Fibroblast of skin of scalp (primary cell): Measurements from ENCODE around the gene EPSTI1.
"Not testable (repeated sequence)": the region's sequence is repeated elsewhere in the genome, so short reads cannot be mapped to it uniquely, and the experiment has no call there.

ENCODE experiments used
- DNase-seq: peaks from one replicate; pipeline ENCODE4 v3.0.0-alpha.2; 2013

Gene EPSTI1

GRCh38 chr13:42891591-42891990 is 100.5 kb downstream of the EPSTI1 start:
- DNase-seq, result no peak

DNA sequence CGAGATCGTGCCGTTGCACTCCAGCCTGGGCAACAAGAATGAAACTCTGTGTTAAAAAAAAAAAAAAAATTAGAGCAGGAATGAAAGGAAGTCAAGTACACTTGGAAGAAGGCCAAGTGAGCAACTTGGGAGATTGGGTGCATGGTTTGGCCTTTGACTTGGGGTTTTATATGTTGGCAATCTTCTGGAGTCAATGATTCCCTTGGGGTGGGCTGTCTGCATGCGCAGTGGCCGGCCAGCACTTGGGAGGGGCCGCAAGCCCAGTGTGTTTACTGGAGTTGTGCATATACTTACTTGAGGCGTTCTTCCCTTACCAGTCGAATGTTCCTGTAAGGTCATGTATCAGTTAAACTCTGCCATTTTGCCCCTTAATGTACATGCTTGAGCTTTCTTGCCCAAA is 106.7 kb downstream of the EPSTI1 start:
- no peak for DNase-seq

- peak; percentile 90 for DNase-seq
These were observed 108.1 kb downstream of the EPSTI1 start for GRCh38 chr13:42883771-42884467.

GRCh38 chr13:42883142-42883541 is 108.9 kb downstream of the EPSTI1 start:
- DNase-seq, result no peak

- no peak for DNase-seq
These were observed 111.9 kb downstream of the EPSTI1 start for GRCh38 chr13:42880056-42880605.

DNA sequence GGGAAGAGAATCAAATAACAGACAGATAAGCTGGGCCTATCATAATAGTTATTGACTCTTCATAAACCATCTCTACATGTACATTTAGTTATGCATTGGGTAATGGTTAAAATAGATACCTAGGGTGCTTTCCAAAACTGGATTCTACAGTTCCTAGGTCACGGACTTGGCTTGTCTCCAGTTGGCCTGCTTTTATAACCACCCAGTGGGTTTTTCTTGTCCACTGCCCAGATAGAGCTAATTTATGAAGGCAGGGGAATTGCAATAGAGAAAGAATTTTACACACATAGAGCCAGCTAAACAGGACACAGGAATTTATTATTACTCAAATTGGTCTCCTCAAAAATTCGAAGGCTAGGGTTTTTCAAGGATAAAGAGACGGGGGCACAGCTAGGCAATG is 113.3 kb downstream of the EPSTI1 start:
- DNase-seq, result peak; percentile 72

DNA sequence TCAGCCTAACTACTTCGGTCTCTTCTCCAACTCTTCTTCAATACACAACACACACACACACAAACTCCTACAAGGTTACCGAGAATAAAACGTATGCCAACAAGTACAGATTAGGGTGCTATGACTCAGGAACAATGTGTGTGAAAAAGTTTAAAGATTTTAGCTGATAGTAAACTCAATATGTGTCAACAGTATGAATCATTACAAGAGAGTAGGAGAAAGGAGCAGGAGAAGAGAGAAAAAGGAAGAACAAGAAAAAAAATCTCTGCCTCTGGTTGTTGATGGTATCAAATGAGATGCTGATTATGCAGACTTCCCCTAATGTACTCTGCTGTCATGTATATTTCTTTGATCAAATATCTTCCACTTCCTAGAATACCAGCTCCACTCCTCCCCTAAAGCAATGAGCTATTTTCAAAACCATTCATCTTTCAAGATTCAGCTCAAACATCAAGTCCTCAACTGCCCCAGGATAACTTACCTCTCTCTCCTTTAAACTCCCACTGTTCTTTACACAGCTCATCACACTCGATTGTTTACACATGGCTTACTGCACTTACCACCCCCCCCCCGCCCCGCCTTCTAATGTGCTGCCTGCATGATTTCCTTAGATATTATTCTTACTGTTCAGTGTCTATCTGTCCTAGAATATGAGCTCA is 115.0 kb downstream of the EPSTI1 start:
- DNase-seq, result peak; percentile 59

- no peak for DNase-seq
These were observed 115.7 kb downstream of the EPSTI1 start for GRCh38 chr13:42876270-42876714.

DNA sequence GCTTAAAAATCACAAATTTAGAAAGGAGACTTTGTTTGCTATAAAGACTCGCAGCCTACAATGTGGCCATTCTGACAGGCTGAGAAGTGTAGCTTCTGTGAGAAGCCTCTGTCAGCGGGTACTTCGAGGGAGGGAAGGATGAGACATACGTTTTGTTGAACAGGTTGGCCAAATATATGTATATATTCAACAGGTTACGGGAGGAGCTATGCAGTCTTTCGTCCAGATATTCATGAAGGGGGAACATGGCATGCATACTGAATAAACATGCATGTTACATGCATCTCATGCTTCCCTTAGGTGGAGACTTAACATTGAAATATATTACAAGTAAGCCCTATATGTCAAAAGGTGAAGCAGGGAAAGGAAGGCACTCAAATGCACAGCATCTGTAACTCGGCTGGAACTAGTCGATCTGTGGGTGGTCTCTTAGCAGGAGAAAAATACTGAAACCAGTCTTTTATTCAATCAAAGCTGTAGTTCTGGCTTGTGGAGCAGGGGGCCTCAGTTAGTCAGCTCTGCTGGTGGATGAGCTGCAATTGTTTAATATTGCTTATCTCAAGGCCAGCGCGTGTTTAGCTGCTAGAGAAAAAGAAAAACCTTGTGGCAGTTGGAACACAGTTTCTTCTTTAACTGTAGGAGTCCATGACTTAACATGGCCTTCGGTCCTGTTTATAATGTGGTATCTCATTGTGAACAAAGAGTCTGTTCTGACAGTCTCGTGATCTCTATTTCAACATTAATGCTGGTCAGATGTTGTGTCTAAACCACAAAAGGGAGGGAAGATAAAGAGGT is 116.4 kb downstream of the EPSTI1 start:
- DNase-seq, result peak; percentile 81

DNA sequence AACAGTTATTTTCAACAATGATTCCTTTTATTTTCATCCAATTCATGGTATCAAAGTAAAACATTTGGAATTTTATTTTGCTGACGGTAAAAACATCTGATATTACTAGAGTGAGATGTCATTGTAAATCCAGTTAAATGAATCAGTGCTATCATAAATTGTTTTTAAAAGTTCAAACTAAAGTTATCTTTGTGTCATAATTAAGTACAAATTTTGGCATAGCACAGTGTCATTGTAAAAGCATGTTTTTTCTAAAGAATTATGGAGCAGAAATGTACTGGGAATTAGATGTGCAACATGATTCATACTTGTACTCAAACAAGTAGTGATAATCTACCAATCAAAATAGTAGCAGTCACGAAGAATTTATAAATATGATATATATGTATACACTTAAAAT is 117.8 kb downstream of the EPSTI1 start:
- DNase-seq, result peak; percentile 64

- DNase-seq, result peak; percentile 71
These were observed 119.0 kb downstream of the EPSTI1 start for GRCh38 chr13:42873081-42873480.

DNA sequence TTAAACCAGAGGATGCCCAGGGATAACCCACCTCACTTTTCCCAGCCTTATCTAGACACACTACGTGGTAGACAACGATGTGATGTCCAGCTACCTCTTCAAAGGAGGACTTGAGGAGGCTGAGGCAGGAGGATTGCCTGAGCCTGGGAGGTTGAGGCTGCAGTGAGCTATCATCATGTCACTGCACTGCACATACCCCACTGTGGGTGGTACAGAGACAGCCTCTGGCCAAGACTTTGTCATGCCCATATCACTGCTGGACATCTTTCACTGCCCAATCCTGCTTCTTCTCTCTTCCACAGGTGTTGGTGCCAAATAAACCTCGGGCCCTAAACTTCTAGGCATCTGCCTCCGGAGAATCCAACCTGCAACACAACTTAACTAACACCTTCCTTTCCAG is 124.8 kb downstream of the EPSTI1 start:
- DNase-seq, result no peak

DNA sequence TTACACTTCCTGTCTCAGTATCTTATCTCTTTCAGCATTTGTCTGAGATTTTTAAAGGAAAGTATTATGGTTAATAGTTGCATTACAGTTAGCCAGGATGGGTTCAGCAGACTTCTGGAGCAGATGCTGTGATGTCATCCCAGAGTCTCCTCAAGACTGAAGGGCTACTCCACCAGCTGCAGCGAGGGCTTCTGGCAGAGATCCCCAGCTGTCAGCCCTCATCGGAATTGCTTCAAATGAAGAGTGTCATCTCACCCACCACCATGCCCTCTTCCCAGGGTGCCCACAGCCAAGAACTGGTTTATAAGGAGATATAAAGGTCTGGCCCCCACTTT is 126.3 kb downstream of the EPSTI1 start:
- DNase-seq, result no peak

GRCh38 chr13:42864952-42865767 is 126.9 kb downstream of the EPSTI1 start:
- DNase-seq, result no peak

- DNase-seq, result not testable (repeated sequence)
These were observed 129.7 kb downstream of the EPSTI1 start for GRCh38 chr13:42862370-42862769.

GRCh38 chr13:42860485-42860884 is 131.6 kb downstream of the EPSTI1 start:
- DNase-seq, result no peak

- DNase-seq, result no peak
These were observed 132.3 kb downstream of the EPSTI1 start for GRCh38 chr13:42859760-42860159.

DNA sequence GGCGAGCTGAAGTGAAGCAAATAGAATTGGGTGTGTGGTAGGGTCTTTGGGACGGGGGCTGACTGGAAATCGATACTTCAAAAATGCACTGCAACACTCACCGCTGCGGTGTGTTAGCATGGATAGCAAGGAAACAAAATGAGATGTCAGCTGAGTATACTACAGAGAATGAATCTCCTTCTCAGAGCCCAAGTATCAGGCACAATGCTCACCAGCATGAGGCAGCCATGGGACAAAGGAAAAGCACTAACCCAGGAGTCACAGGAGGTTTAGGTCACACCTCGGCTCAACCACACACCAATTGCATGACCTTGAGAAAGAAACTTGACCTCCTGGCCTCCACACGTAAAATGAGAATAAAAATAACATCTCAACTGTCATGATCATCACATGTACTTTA is 136.6 kb downstream of the EPSTI1 start:
- DNase-seq, result no peak

DNA sequence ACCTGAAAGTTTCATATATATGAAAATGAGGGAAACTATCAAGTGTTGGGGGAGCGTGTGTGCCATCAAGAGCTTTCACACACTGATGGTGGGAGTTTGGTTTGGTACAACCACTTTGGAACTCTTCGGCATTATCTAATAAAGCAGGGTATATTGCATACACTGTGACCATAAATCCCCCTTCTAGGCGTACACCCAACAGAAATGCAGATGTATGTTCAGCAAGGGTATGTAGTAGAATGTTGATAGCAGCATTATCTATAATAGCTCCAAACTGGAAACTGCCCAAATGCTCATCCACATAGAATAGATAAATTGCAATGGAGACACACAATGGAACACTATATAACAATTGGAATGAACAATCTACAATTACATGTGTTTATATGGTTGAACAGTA is 139.9 kb downstream of the EPSTI1 start:
- no peak for DNase-seq

- no peak for DNase-seq
These were observed 142.8 kb downstream of the EPSTI1 start for GRCh38 chr13:42849200-42849599.

- DNase-seq, result peak; percentile 98
These were observed 144.0 kb downstream of the EPSTI1 start for GRCh38 chr13:42847891-42848663.
